B cell (primary cell): ENCODE results near the gene MXRA5. TPM values are rescaled to one million over a fixed set of nuclear protein-coding genes. Genes with fewer than 3 reads are reported as not detected.
"Not testable (repeated sequence)": the region's sequence is repeated elsewhere in the genome, so short reads cannot be mapped to it uniquely, and the experiment has no call there.

Source experiments
- ATAC-seq: fragments of 200-7000 bp; cut with Tn5 transposase; one replicate; pipeline ENCODE4 v1.10.0; 2021; ENCODE audit warnings: low read depth, mild to moderate bottlenecking, moderate number of reproducible peaks, moderate library complexity
- CTCF ChIA-PET: fragments of 350-600 bp; sonication (Branson Sonifier 250); formaldehyde crosslinking; loops from one replicate; lab custom pipeline; 2021; ENCODE audit warnings: antibody characterized with exemption, inconsistent platforms; lab: Charles Lee
- POLR2A ChIA-PET: fragments of 350-600 bp; sonication (Branson Sonifier 250); formaldehyde crosslinking; loops from one replicate; lab custom pipeline; 2021; ENCODE audit warnings: antibody characterized with exemption; lab: Charles Lee
- DNase-seq: peaks from one replicate; pipeline ENCODE4 v3.0.0; 2013
- H2AFZ ChIP-seq: 2 replicates; pipeline ENCODE4 v1.6.1; 2012; ENCODE audit warnings: mild to moderate bottlenecking, low read depth, low read length; ENCODE audit not compliant: insufficient read depth, poor library complexity, severe bottlenecking
- H3K27ac ChIP-seq, 2 donors: 1 replicate in 1 of 2; 2 replicates in 1 of 2; pipeline ENCODE4 v1.5.1; 2012 to 2013; ENCODE audit warnings: low read length in 2 of 2, mild to moderate bottlenecking in 2 of 2, moderate library complexity in 1 of 2
- H3K27me3 ChIP-seq, 4 experiments: fragments of 200-600 bp in 1 of 4; sonication (generic) in 1 of 4; replicated peaks in 1 of 4; 1 replicate in 2 of 4; 2 replicates in 2 of 4; pipeline versions ENCODE4 v1.6.1 to v1.7.0; 2013 to 2016; ENCODE audit warnings: low read length in 3 of 4, mild to moderate bottlenecking in 2 of 4, mixed read lengths in 1 of 4, moderate library complexity in 1 of 4; ENCODE audit not compliant: insufficient read depth in 4 of 4, control insufficient read depth in 3 of 4; ENCODE audit errors: control extremely low read depth in 1 of 4
- H3K36me3 ChIP-seq, 2 experiments: replicated peaks in 1 of 2; 1 replicate in 1 of 2; 2 replicates in 1 of 2; pipeline versions ENCODE4 v1.6.1 to v1.7.1; 2013; ENCODE audit warnings: low read length in 1 of 2; ENCODE audit not compliant: insufficient read depth in 2 of 2, control insufficient read depth in 1 of 2; ENCODE audit errors: control extremely low read depth in 1 of 2, extremely low read depth in 1 of 2
- H3K4me1 ChIP-seq, 2 donors: fragments of 200-600 bp in 1 of 2; sonication (generic) in 1 of 2; 1 replicate in 1 of 2; 2 replicates in 1 of 2; pipeline versions ENCODE4 v1.5.1 to v1.6.1; 2013 to 2017; ENCODE audit warnings: low read length in 2 of 2; ENCODE audit not compliant: control insufficient read depth in 2 of 2, insufficient read depth in 2 of 2
- H3K4me2 ChIP-seq: replicated peaks from 2 replicates; pipeline ENCODE3; 2012; ENCODE audit warnings: mild to moderate bottlenecking, low read depth, low read length; ENCODE audit not compliant: poor library complexity, severe bottlenecking
- H3K4me3 ChIP-seq, 5 experiments: fragments of 200-600 bp in 1 of 5; sonication (generic) in 1 of 5; 1 replicate in 3 of 5; 2 replicates in 2 of 5; pipeline versions ENCODE4 v1.5.1 to v1.7.0; 2011 to 2016; ENCODE audit warnings: low read length in 4 of 5, mild to moderate bottlenecking in 4 of 5, low read depth in 2 of 5, control low read depth in 1 of 5, moderate library complexity in 1 of 5; ENCODE audit not compliant: insufficient read depth in 1 of 5; ENCODE audit errors: control extremely low read depth in 1 of 5, extremely low read depth in 1 of 5
- H3K79me2 ChIP-seq: fragments of 200-600 bp; sonication (generic); one replicate; pipeline ENCODE4 v1.6.0; 2016; ENCODE audit warnings: low read length; ENCODE audit not compliant: control insufficient read depth, insufficient read depth
- H3K9ac ChIP-seq: fragments of 200-600 bp; sonication (generic); 2 replicates; pipeline ENCODE4 v1.6.1; 2017; ENCODE audit warnings: mild to moderate bottlenecking, low read length, moderate library complexity
- H3K9me3 ChIP-seq, 3 donors: one replicate each; pipeline versions ENCODE4 v1.6.1 to v1.7.1; 2013; ENCODE audit warnings: low read length in 2 of 3; ENCODE audit not compliant: control insufficient read depth in 2 of 3, insufficient read depth in 1 of 3; ENCODE audit errors: control extremely low read depth in 1 of 3
- H4K20me1 ChIP-seq: 2 replicates; pipeline ENCODE4 v1.6.0; 2012; ENCODE audit warnings: mild to moderate bottlenecking, low read length; ENCODE audit not compliant: insufficient read depth, control insufficient read depth, poor library complexity, severe bottlenecking
- H3K27ac Mint-ChIP-seq: one replicate; pipeline ENCODE4 v1.8.0; 2021; ENCODE audit warnings: mixed read lengths
- H3K27me3 Mint-ChIP-seq: one replicate; pipeline ENCODE4 v1.8.0; 2021; ENCODE audit warnings: mixed read lengths
- H3K4me1 Mint-ChIP-seq: one replicate; pipeline ENCODE4 v1.8.0; 2021; ENCODE audit warnings: mixed read lengths
- H3K4me3 Mint-ChIP-seq: one replicate; pipeline ENCODE4 v1.8.0; 2021; ENCODE audit warnings: mixed read lengths
- H3K9me3 Mint-ChIP-seq: one replicate; pipeline ENCODE4 v1.8.0; 2022; ENCODE audit warnings: mixed read lengths; ENCODE audit not compliant: insufficient read depth
- EZH2 ChIP-seq: IDR thresholded peaks from 2 replicates; pipeline ENCODE4 v1.6.1; 2012; ENCODE audit warnings: borderline replicate concordance, low read depth, mild to moderate bottlenecking, moderate library complexity, low read length; ENCODE audit not compliant: insufficient read depth, poor library complexity, severe bottlenecking
- WGBS: methylation state at CpG from one replicate; pipeline ENCODE4 v1.1.5; 2013; ENCODE audit warnings: missing lambda C conversion rate; ENCODE audit not compliant: insufficient coverage; 5-methylcytosine and 5-hydroxymethylcytosine counted together
- intact Hi-C: fragments of 100-400 bp; cut with micrococcal nuclease; formaldehyde crosslinking; loops from one replicate; pipeline ENCODE4 v1.10.0; 2022
- polyA plus RNA-seq: library from polyadenylated mRNA; depleted of rRNA; stranded (reverse); fragments of >200 nt; gene quantifications from 2 replicates; pipeline ENCODE4 v1.2.3, GENCODE V29; 2012
- total RNA-seq, 2 donors: library from RNA; stranded (reverse); fragments of 120-200 nt in 1 of 2; gene quantifications; 1 replicate in 1 of 2; 2 replicates in 1 of 2; pipeline versions ENCODE4 v1.2.3 to v1.2.4, GENCODE V29; 2013 to 2022
- TF ChIP-seq, protein P1 (sequence below): fragments of 200-600 bp; IDR thresholded peaks from one replicate; pipeline ENCODE4 v1.8.0; 2022; ENCODE audit warnings: antibody characterized with exemption, mild to moderate bottlenecking

MXRA5 gene
- total and polyA plus RNA-seq, 2 donors (not counting 1 experiment from before 2014, with no cell fraction given): not detected

- no peak overlapping the region for H3K27ac Mint-ChIP-seq
- Histone ChIP-seq H3K9me3 (no peaks in the 10 kb centered on the region), H3K79me2 (no peaks in the 10 kb centered on the region), H3K9ac (no peak overlapping the region), H3K27me3 (no peaks in the 10 kb centered on the region), H3K27ac (no peak overlapping the region), H3K36me3 (no peaks in the 10 kb centered on the region), H3K4me2 (no peak overlapping the region), H4K20me1 (no peaks in the 10 kb centered on the region), H3K4me3 (no peak overlapping the region), H3K4me1 (no peaks in the 10 kb centered on the region), H2AFZ (no peak overlapping the region)
- H3K4me3 Mint-ChIP-seq: no peak overlapping the region
- CTCF ChIA-PET: no interaction called here
- ATAC-seq: no peak
- WGBS: 75% methylated on average over 10 of the region's 14 CpGs
- TF ChIP-seq, protein P1, sequence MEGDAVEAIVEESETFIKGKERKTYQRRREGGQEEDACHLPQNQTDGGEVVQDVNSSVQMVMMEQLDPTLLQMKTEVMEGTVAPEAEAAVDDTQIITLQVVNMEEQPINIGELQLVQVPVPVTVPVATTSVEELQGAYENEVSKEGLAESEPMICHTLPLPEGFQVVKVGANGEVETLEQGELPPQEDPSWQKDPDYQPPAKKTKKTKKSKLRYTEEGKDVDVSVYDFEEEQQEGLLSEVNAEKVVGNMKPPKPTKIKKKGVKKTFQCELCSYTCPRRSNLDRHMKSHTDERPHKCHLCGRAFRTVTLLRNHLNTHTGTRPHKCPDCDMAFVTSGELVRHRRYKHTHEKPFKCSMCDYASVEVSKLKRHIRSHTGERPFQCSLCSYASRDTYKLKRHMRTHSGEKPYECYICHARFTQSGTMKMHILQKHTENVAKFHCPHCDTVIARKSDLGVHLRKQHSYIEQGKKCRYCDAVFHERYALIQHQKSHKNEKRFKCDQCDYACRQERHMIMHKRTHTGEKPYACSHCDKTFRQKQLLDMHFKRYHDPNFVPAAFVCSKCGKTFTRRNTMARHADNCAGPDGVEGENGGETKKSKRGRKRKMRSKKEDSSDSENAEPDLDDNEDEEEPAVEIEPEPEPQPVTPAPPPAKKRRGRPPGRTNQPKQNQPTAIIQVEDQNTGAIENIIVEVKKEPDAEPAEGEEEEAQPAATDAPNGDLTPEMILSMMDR: no peak
- no peak for TF ChIP-seq EZH2
- no peaks in the 10 kb centered on the region for H3K9me3 Mint-ChIP-seq
- DNase-seq: no peak
- no peaks in the 10 kb centered on the region for H3K4me1 Mint-ChIP-seq
- intact Hi-C loops: no loop called here
- H3K27me3 Mint-ChIP-seq: no peaks in the 10 kb centered on the region
- POLR2A ChIA-PET: no interaction called here
Measured at GRCh38 chrX:3360881-3361280, 14.4 kb upstream of the MXRA5 start.

DNA sequence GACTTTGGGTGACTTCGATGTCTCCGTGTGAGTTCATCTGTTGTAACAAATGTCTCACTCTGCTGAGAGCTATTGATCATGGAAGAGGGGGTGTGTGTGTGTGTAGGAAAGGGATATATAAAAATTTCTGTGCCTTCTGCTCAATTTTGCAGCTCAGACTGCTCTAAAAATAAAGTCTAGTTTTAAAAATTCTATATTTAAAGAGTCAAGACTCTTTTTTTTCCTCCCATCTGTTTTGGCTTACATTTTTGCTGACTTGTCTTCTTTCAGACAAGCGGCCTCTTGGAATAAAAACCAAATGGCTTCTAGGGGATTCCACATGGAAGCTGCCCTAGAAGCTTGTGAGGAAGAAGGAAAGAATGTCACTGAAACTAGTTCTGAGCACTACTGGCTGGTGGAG, 6.3 kb upstream of the MXRA5 start:
- H3K4me1 Mint-ChIP-seq, H3K79me2 ChIP-seq, H3K4me3 ChIP-seq, H3K27me3 ChIP-seq, H3K9ac ChIP-seq, H3K4me2 ChIP-seq, H3K4me3 Mint-ChIP-seq, H3K27me3 Mint-ChIP-seq, H3K9me3 ChIP-seq, DNase-seq, H3K27ac ChIP-seq, H3K27ac Mint-ChIP-seq, CTCF ChIA-PET, H3K36me3 ChIP-seq, H4K20me1 ChIP-seq, H3K9me3 Mint-ChIP-seq, H2AFZ ChIP-seq, ATAC-seq, H3K4me1 ChIP-seq, intact Hi-C loops, POLR2A ChIA-PET: not testable (repeated sequence)
- WGBS: no CpG with 5 or more reads among the region's 3 CpGs
